GM12878 (cell line): ENCODE results near the gene ZNF385D. TPM values are rescaled to one million over a fixed set of nuclear protein-coding genes. Genes with fewer than 3 reads are reported as not detected.

Experiments used
- ATAC-seq: fragments of 200-7000 bp; cut with Tn5 transposase; 3 replicates; pipeline ENCODE4 v1.9.1; 2020; ENCODE audit warnings: mild to moderate bottlenecking, moderate library complexity
- BruUV-seq: library from RNA; stranded (reverse); fragments of 400-500 nt; replicated peaks from 2 replicates; lab custom pipeline; 2021; lab: Mats Ljungman, UMichigan
- CTCF ChIA-PET: fragments of 300-600 bp; sonication (Branson Sonifier 250); formaldehyde crosslinking; extraction: SDS; loops from one replicate; lab custom pipeline; 2021; ENCODE audit warnings: inconsistent platforms; lab: Yijun Ruan, JAX
- POLR2A ChIA-PET: fragments of 350-600 bp; formaldehyde crosslinking; extraction: SDS; loops from one replicate; lab custom pipeline; 2021; ENCODE audit warnings: inconsistent platforms; lab: Charles Lee
- RAD21 ChIA-PET: fragments of 300-600 bp; sonication (Branson Sonifier 250); formaldehyde crosslinking; loops from one replicate; lab custom pipeline; 2023; ENCODE audit warnings: antibody characterized with exemption; ENCODE audit not compliant: unreplicated experiment; lab: Charles Lee
- SMC1A ChIA-PET: fragments of 300-600 bp; sonication (Branson Sonifier 250); formaldehyde crosslinking; loops from one replicate; lab custom pipeline; 2023; ENCODE audit not compliant: unreplicated experiment, uncharacterized antibody; lab: Charles Lee
- DNase-seq: peaks from one replicate; pipeline ENCODE4 v3.0.0-alpha.2; 2011; ENCODE audit warnings: low read depth, low spot score
- FAIRE-seq: peaks from 3 replicates; lab custom pipeline; 2011; peaks lifted over from hg19 to GRCh38; lab: Jason Lieb, UNC
- H2AFZ ChIP-seq: 2 replicates; pipeline ENCODE4 v1.6.0; 2011; ENCODE audit warnings: low read depth, low read length, control low read depth; ENCODE audit not compliant: control insufficient read depth
- H3K27ac ChIP-seq: 2 replicates; pipeline ENCODE4 v1.5.1; 2011; ENCODE audit warnings: control low read depth; ENCODE audit not compliant: control insufficient read depth, insufficient read depth
- H3K27me3 ChIP-seq, 2 experiments: replicated peaks in 1 of 2; 2 replicates each; pipeline versions ENCODE4 v1.6.0 to v1.6.1; 2011; ENCODE audit warnings: low read length in 1 of 2; ENCODE audit not compliant: control insufficient read depth in 2 of 2, insufficient read depth in 2 of 2
- H3K36me3 ChIP-seq, 2 experiments: 2 replicates each; pipeline ENCODE4 v1.5.1; 2011; ENCODE audit warnings: low read length in 1 of 2; ENCODE audit not compliant: control insufficient read depth in 2 of 2, insufficient read depth in 2 of 2
- H3K4me1 ChIP-seq: 2 replicates; pipeline ENCODE4 v1.6.1; 2011; ENCODE audit warnings: mild to moderate bottlenecking, low read length, moderate library complexity, mixed read lengths; ENCODE audit not compliant: control insufficient read depth, insufficient read depth
- H3K4me2 ChIP-seq: 2 replicates; pipeline ENCODE4 v1.6.0; 2011; ENCODE audit warnings: control low read depth; ENCODE audit not compliant: control insufficient read depth, insufficient read depth
- H3K4me3 ChIP-seq: fragments of 200-600 bp; sonication (generic); 2 replicates; pipeline ENCODE4 v1.5.1; 2016
- H3K79me2 ChIP-seq: 2 replicates; pipeline ENCODE4 v1.6.0; 2011; ENCODE audit warnings: low read length; ENCODE audit not compliant: control insufficient read depth, insufficient read depth
- H3K9ac ChIP-seq: 2 replicates; pipeline ENCODE4 v1.8.0; 2011; ENCODE audit warnings: low read length, control low read depth, mixed read lengths; ENCODE audit not compliant: control insufficient read depth, insufficient read depth
- H3K9me3 ChIP-seq: replicated peaks from 3 replicates; pipeline ENCODE4 v1.5.1; 2011; ENCODE audit warnings: mild to moderate bottlenecking, low read length; ENCODE audit not compliant: control insufficient read depth, insufficient read depth
- H4K20me1 ChIP-seq: 2 replicates; pipeline ENCODE4 v1.6.0; 2011; ENCODE audit not compliant: control insufficient read depth, insufficient read depth
- BACH1 ChIP-seq: fragments of 450-650 bp; IDR thresholded peaks from 2 replicates; pipeline ENCODE4 v1.6.1; 2017; ENCODE audit warnings: mild to moderate bottlenecking, borderline replicate concordance
- CBX3 ChIP-seq: fragments of 200-600 bp; sonication (generic); IDR thresholded peaks from 2 replicates; pipeline ENCODE4 v1.6.1; 2016; ENCODE audit warnings: low read depth, borderline replicate concordance
- CBX5 ChIP-seq: sonication (generic); IDR thresholded peaks from 2 replicates; pipeline ENCODE4 v1.6.1; 2016; ENCODE audit warnings: low read depth, moderate library complexity, mild to moderate bottlenecking, inconsistent platforms
- CHD1 ChIP-seq: IDR thresholded peaks from 2 replicates; pipeline ENCODE4 v1.6.1; 2012; ENCODE audit warnings: low read depth, low read length, improper control_type of control experiment
- CREB1 ChIP-seq: IDR thresholded peaks from 2 replicates; pipeline ENCODE4 v1.6.1; 2012; ENCODE audit warnings: low read depth, mild to moderate bottlenecking, inconsistent platforms
- MAX ChIP-seq: IDR thresholded peaks from 2 replicates; pipeline ENCODE4 v1.6.1; 2012; ENCODE audit warnings: low read depth, low read length, improper control_type of control experiment
- NBN ChIP-seq: fragments of 450-650 bp; IDR thresholded peaks from 2 replicates; pipeline ENCODE4 v1.6.1; 2016
- NFYA ChIP-seq: IDR thresholded peaks from 2 replicates; pipeline ENCODE4 v1.6.1; 2011; ENCODE audit warnings: low read depth, mild to moderate bottlenecking, low read length, improper control_type of control experiment, borderline replicate concordance
- POLR2AphosphoS5 ChIP-seq: IDR thresholded peaks from 2 replicates; pipeline ENCODE4 v1.6.1; 2011; ENCODE audit warnings: mild to moderate bottlenecking, low read length, inconsistent platforms
- POU2F2 ChIP-seq: IDR thresholded peaks from 3 replicates; pipeline ENCODE4 v1.6.1; 2011; ENCODE audit warnings: low read depth, mild to moderate bottlenecking, low read length, borderline replicate concordance
- PRDM15 ChIP-seq: fragments of 450-650 bp; formaldehyde crosslinking; IDR thresholded peaks from 2 replicates; pipeline ENCODE4 v1.4.0; 2020; ENCODE audit warnings: mild to moderate bottlenecking, moderate library complexity
- SMARCA5 ChIP-seq: fragments of 450-650 bp; IDR thresholded peaks from 2 replicates; pipeline ENCODE4 v1.6.1; 2017; ENCODE audit warnings: mild to moderate bottlenecking
- STAT1 ChIP-seq: fragments of 450-650 bp; conservative IDR thresholded peaks from 2 replicates; pipeline ENCODE4 v1.6.1; 2014; ENCODE audit warnings: antibody characterized with exemption, mild to moderate bottlenecking
- ZSCAN29 ChIP-seq: fragments of 450-650 bp; IDR thresholded peaks from 2 replicates; pipeline ENCODE4 v1.6.1; 2017; ENCODE audit warnings: mild to moderate bottlenecking, moderate library complexity
- WGBS: methylation state at CpG from one replicate; pipeline ENCODE4 v1.1.6; 2016; ENCODE audit warnings: low lambda C conversion rate; ENCODE audit not compliant: insufficient replicate concordance, insufficient coverage; ENCODE audit errors: missing lambda C conversion rate; 5-methylcytosine and 5-hydroxymethylcytosine counted together
- in situ Hi-C: fragments of 300-500 bp; cut with MboI; formaldehyde crosslinking; loops from 9 replicates; pipeline ENCODE4 v1.14.3; 2018; ENCODE audit warnings: mixed read lengths
- intact Hi-C: fragments of 100-400 bp; cut with micrococcal nuclease; formaldehyde crosslinking; loops from one replicate; pipeline ENCODE4 v1.14.2; 2022; ENCODE audit not compliant: unreplicated experiment
- polyA plus RNA-seq, 11 experiments: library from polyadenylated mRNA; depleted of rRNA in 4 of 11; unstranded in 6 of 11; stranded (reverse) in 5 of 11; fragments of >200 nt; fragmentation: Nextera tagmentation in 4 of 11; fragmentation: Illumina TruSeq in 1 of 11; extraction: Ambion mirVana in 4 of 11; extraction: Trizol in 1 of 11; gene quantifications; 1 replicate in 1 of 11; 2 replicates in 10 of 11; pipeline versions ENCODE4 v1.2.1 to v1.2.3, GENCODE V29; 2011 to 2016; ENCODE audit warnings: inconsistent platforms in 2 of 11, missing spikeins in 2 of 11, low read depth in 1 of 11
- total RNA-seq, 4 experiments: library from RNA; depleted of rRNA in 3 of 4; stranded (reverse); fragments of >200 nt in 3 of 4; fragmentation: Illumina TruSeq in 1 of 4; extraction: Trizol in 1 of 4; gene quantifications; 2 replicates each; pipeline versions ENCODE4 v1.2.1 to v1.2.3, GENCODE V29; 2013 to 2021

The ZNF385D gene
- total and polyA plus RNA-seq, 10 of the 15 experiments (the other 5 are each of a cell fraction or from before 2014, with no cell fraction given), result 0.01 to 0.62 (median 0.18) TPM; not detected in 5

GRCh38 chr3:21524133-21524532 lies 226.9 kb downstream of the ZNF385D start:
- Histone ChIP-seq H3K79me2 (no peaks in the 10 kb centered on the region), H3K4me1 (no peaks in the 10 kb centered on the region), H3K4me3 (no peak overlapping the region), H3K27ac (no peak overlapping the region), H3K36me3 (no peaks in the 10 kb centered on the region), H4K20me1 (no peaks in the 10 kb centered on the region), H2AFZ (no peak overlapping the region), H3K9me3 (no peaks in the 10 kb centered on the region), H3K9ac (no peak overlapping the region), H3K27me3 (no peaks in the 10 kb centered on the region), H3K4me2 (no peak overlapping the region)
- 0% methylated on average over 2 of the region's 2 CpGs for WGBS
- TF ChIP-seq BACH1 (no peak), NBN (no peak), ZSCAN29 (no peak), NFYA (no peak)
- BruUV-seq, result no TSS peak
- ChIA-PET POLR2A (no interaction called here), SMC1A (interaction anchor here (0.6 kb wide), 1 partner anchor 105 kb away, joined by 4 read pairs; no protein-coding TSS in a partner anchor), CTCF (no interaction called here), RAD21 (no interaction called here)
- ATAC-seq, result no peak
- in situ Hi-C loops (no loop called here), intact Hi-C loops (no loop called here)
- DNase-seq, result no peak
- FAIRE-seq, result no peak

GRCh38 chr3:21520106-21520963 lies 230.7 kb downstream of the ZNF385D start:
- ChIA-PET POLR2A (no interaction called here), CTCF (no interaction called here)
- Histone ChIP-seq H2AFZ (no peak overlapping the region), H3K9me3 (no peaks in the 10 kb centered on the region), H4K20me1 (no peaks in the 10 kb centered on the region), H3K27me3 (no peaks in the 10 kb centered on the region), H3K4me3 (no peak overlapping the region), H3K9ac (no peak overlapping the region), H3K36me3 (no peaks in the 10 kb centered on the region), H3K4me1 (no peaks in the 10 kb centered on the region)
- FAIRE-seq (no peak), ATAC-seq (no peak), DNase-seq (no peak)
- no TSS peak for BruUV-seq
- in situ Hi-C loops, result no loop called here
- intact Hi-C loops, result no loop called here
- no peak for TF ChIP-seq PRDM15
- TF ChIP-seq MAX, result no peak
- no peak for TF ChIP-seq STAT1
- TF ChIP-seq POLR2AphosphoS5, result no peak
- no peak for TF ChIP-seq BACH1
- TF ChIP-seq CHD1, result no peak
- TF ChIP-seq SMARCA5, result no peak
- no peak for TF ChIP-seq CREB1
- TF ChIP-seq POU2F2, result no peak
- TF ChIP-seq CBX3, result no peak
- TF ChIP-seq ZSCAN29, result no peak
- TF ChIP-seq CBX5, result no peak
- TF ChIP-seq, all 136 proteins: peak for 0
- Histone ChIP-seq H3K4me2 (no peak overlapping the region), H3K27ac (no peak overlapping the region), H3K79me2 (no peaks in the 10 kb centered on the region)
- RAD21 ChIA-PET, result no interaction called here
- SMC1A ChIA-PET, result interaction anchor here (1.4 kb wide), 1 partner anchor 433 kb away, joined by 3 read pairs; no protein-coding TSS in a partner anchor
- 2% methylated on average over 4 of the region's 4 CpGs for WGBS
